K562 (cell line): Measurements from ENCODE around the gene EEFSEC. TPM values are rescaled to one million over a fixed set of nuclear protein-coding genes. Genes with fewer than 3 reads are reported as not detected.

Experiments
- ATAC-seq: fragments of 200-7000 bp; cut with Tn5 transposase; 3 replicates; pipeline ENCODE4 v1.9.1; 2020; ENCODE audit warnings: moderate library complexity
- BruUV-seq: library from RNA; stranded (reverse); fragments of 400-500 nt; replicated peaks from 2 replicates; lab custom pipeline; 2021; lab: Mats Ljungman, UMichigan
- CTCF ChIA-PET: fragments of 300-600 bp; formaldehyde crosslinking; extraction: SDS; loops from one replicate; lab custom pipeline; 2021; ENCODE audit warnings: low intra/inter-chr PET ratio; lab: Yijun Ruan, JAX
- POLR2A ChIA-PET: fragments of 300-600, 350-650 bp; sonication (Branson Sonifier 250); formaldehyde crosslinking; extraction: SDS; loops from one replicate; lab custom pipeline; 2021; ENCODE audit warnings: antibody characterized with exemption, inconsistent platforms; lab: Yijun Ruan, JAX
- DNase-seq, 4 experiments: peaks; one replicate each; pipeline versions ENCODE4 v3.0.0 to v3.0.0-alpha.2; 2011 to 2018; ENCODE audit warnings: low spot score in 3 of 4, mixed read lengths in 3 of 4; ENCODE audit errors: extremely low read depth in 1 of 4
- FAIRE-seq: peaks from 2 replicates; lab custom pipeline; 2011; peaks lifted over from hg19 to GRCh38; lab: Jason Lieb, UNC
- H2AFZ ChIP-seq: 2 replicates; pipeline ENCODE4 v1.6.0; 2011; ENCODE audit warnings: low read depth, low read length, control low read depth, inconsistent platforms
- H3K27ac ChIP-seq: fragments of 200-600 bp; 3 replicates; pipeline ENCODE4 v1.8.0; 2011; ENCODE audit warnings: low read depth, mild to moderate bottlenecking, control low read depth, inconsistent platforms, low read length, moderate library complexity, mixed read lengths; ENCODE audit errors: extremely low read depth
- H3K27me3 ChIP-seq, 2 experiments: fragments of 300-600 bp in 1 of 2; 2 replicates in 1 of 2; 3 replicates in 1 of 2; pipeline versions ENCODE4 v1.6.0 to v1.8.0; 2011; ENCODE audit warnings: inconsistent platforms in 2 of 2, low read length in 2 of 2, mild to moderate bottlenecking in 1 of 2, mixed read lengths in 1 of 2, moderate library complexity in 1 of 2; ENCODE audit not compliant: control insufficient read depth in 2 of 2, insufficient read depth in 2 of 2
- H3K36me3 ChIP-seq: fragments of 300-600 bp; 3 replicates; pipeline ENCODE4 v1.8.0; 2011; ENCODE audit warnings: mild to moderate bottlenecking, low read length, inconsistent platforms; ENCODE audit not compliant: control insufficient read depth, insufficient read depth
- H3K4me1 ChIP-seq, 2 experiments: fragments of 200-600 bp in 1 of 2; replicated peaks in 1 of 2; 2 replicates in 1 of 2; 3 replicates in 1 of 2; pipeline versions ENCODE4 v1.5.1 to v1.8.0; 2011; ENCODE audit warnings: inconsistent platforms in 2 of 2, low read length in 2 of 2, mild to moderate bottlenecking in 1 of 2, mixed read lengths in 1 of 2, moderate library complexity in 1 of 2; ENCODE audit not compliant: control insufficient read depth in 2 of 2, insufficient read depth in 2 of 2
- H3K4me2 ChIP-seq: 2 replicates; pipeline ENCODE4 v1.6.1; 2011; ENCODE audit warnings: low read length, control low read depth, inconsistent platforms, mixed read lengths; ENCODE audit not compliant: insufficient read depth
- H3K4me3 ChIP-seq: fragments of 200-600 bp; sonication (generic), shearing (Covaris generic); 2 replicates; pipeline ENCODE4 v1.5.1; 2016; ENCODE audit warnings: control low read depth, inconsistent platforms
- H3K79me2 ChIP-seq: fragments of 200-600 bp; 3 replicates; pipeline ENCODE4 v1.8.0; 2011; ENCODE audit warnings: low read length, inconsistent platforms; ENCODE audit not compliant: control insufficient read depth, insufficient read depth
- H3K9ac ChIP-seq, 2 experiments: 2 replicates each; pipeline versions ENCODE4 v1.6.0 to v1.6.1; 2011; ENCODE audit warnings: low read depth in 2 of 2, low read length in 2 of 2, control low read depth in 1 of 2, inconsistent platforms in 1 of 2, mild to moderate bottlenecking in 1 of 2, mixed read lengths in 1 of 2; ENCODE audit not compliant: insufficient read depth in 1 of 2
- H3K9me1 ChIP-seq: one replicate; pipeline ENCODE4 v1.6.0; 2011; ENCODE audit warnings: inconsistent platforms, mild to moderate bottlenecking, low read length, moderate library complexity; ENCODE audit not compliant: control insufficient read depth, insufficient read depth
- H3K9me3 ChIP-seq: replicated peaks from 2 replicates; pipeline ENCODE4 v1.5.1; 2011; ENCODE audit warnings: low read depth, low read length, inconsistent platforms; ENCODE audit not compliant: control insufficient read depth, insufficient read depth
- H4K20me1 ChIP-seq: replicated peaks from 2 replicates; pipeline ENCODE4 v1.6.1; 2011; ENCODE audit warnings: low read length, inconsistent platforms, mixed read lengths; ENCODE audit not compliant: control insufficient read depth, insufficient read depth
- BCL6 ChIP-seq: fragments of 250-450 bp; sonication (Bioruptor Pico); IDR thresholded peaks from 2 replicates; pipeline ENCODE4 v1.4.0; 2020
- FOXA3 ChIP-seq, 2 experiments: fragments of 450-650 bp in 1 of 2; sonication (generic) in 1 of 2; formaldehyde crosslinking; IDR thresholded peaks in 1 of 2; conservative IDR thresholded peaks in 1 of 2; 2 replicates each; pipeline versions ENCODE4 v1.4.0 to v1.8.0; 2020 to 2022; ENCODE audit warnings: mild to moderate bottlenecking in 2 of 2, missing genetic modification reagents in 1 of 2
- MTA2 ChIP-seq: fragments of 450-650 bp; IDR thresholded peaks from 2 replicates; pipeline ENCODE4 v1.6.1; 2016; ENCODE audit warnings: low read depth
- PURB ChIP-seq: sonication (generic); formaldehyde crosslinking; IDR thresholded peaks from 2 replicates; pipeline ENCODE4 v1.9.0; 2021; ENCODE audit warnings: low read depth, mild to moderate bottlenecking, missing genetic modification reagents
- ZNF354B ChIP-seq: fragments of 250-450 bp; sonication (Bioruptor Pico); IDR thresholded peaks from 2 replicates; pipeline ENCODE4 v1.4.0; 2020
- WGBS: fragments of 100-300 bp; shearing (Covaris generic); methylation state at CpG from one replicate; pipeline ENCODE4 v1.1.6; 2016; ENCODE audit warnings: low coverage, mixed read lengths; ENCODE audit not compliant: insufficient coverage; ENCODE audit errors: missing lambda C conversion rate; 5-methylcytosine and 5-hydroxymethylcytosine counted together
- in situ Hi-C: fragments of 300-500 bp; cut with MboI; formaldehyde crosslinking; loops from 4 replicates; pipeline ENCODE4 v1.15.0; 2018; ENCODE audit warnings: inconsistent platforms, mixed read lengths
- intact Hi-C: fragments of 100-400 bp; cut with micrococcal nuclease; formaldehyde crosslinking; loops from 2 replicates; pipeline ENCODE4 v1.14.2; 2022
- polyA plus RNA-seq, 8 experiments: library from polyadenylated mRNA; depleted of rRNA in 4 of 8; stranded (reverse) in 5 of 8; unstranded in 3 of 8; fragments of >200 nt; fragmentation: Nextera tagmentation in 2 of 8; fragmentation: Illumina TruSeq in 1 of 8; extraction: Ambion mirVana in 2 of 8; extraction: Trizol in 1 of 8; gene quantifications; 2 replicates each; pipeline versions ENCODE4 v1.2.1 to v1.2.3, GENCODE V29; 2011 to 2014; ENCODE audit warnings: inconsistent platforms in 1 of 8, missing spikeins in 1 of 8
- total RNA-seq, 7 experiments: library from RNA; depleted of rRNA in 6 of 7; stranded (reverse); fragments of >200 nt in 6 of 7; fragmentation: Illumina TruSeq in 2 of 7; extraction: Trizol in 2 of 7; gene quantifications; 2 replicates each; pipeline versions ENCODE4 v1.2.1 to v1.2.3, GENCODE V29; 2011 to 2021; ENCODE audit warnings: low replicate concordance in 1 of 7
- TF ChIP-seq, protein P1 (sequence below), 2 experiments: fragments of 450-650 bp; conservative IDR thresholded peaks; 2 replicates each; pipeline ENCODE4 v1.6.1; 2017; ENCODE audit warnings: mild to moderate bottlenecking in 2 of 2, moderate library complexity in 2 of 2
- TF ChIP-seq, protein P2 (sequence below): fragments of 200-400 bp; formaldehyde crosslinking; IDR thresholded peaks from 2 replicates; pipeline ENCODE4 v1.6.1; 2017; ENCODE audit warnings: mild to moderate bottlenecking, low read depth, low read length, moderate library complexity

The EEFSEC gene
- total and polyA plus RNA-seq, 9 of the 15 experiments (the other 6 are each of a cell fraction or from before 2014, with no cell fraction given), result 0.35 to 11.8 (median 7.7) TPM

DNA sequence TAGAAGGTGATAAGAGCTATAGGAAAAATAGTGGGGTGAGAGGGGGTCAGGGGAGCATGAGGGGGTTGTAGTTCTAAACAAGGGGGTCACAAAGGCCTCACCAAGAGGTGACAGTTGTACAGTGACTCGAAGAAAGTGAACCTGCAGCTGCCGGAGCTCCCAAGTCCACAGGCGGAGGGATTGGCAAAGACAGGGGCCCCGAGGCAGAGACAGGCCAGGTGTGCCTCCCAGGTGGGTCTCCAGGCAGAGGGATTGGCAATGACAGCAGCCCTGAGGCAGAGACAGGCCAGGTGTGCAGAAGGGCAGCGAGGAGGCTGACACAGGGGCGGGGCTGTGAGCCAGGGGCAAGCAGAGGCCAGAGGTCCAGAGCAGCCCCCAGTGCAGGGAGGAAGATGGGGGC is 249.7 kb downstream of the EEFSEC start:
- FAIRE-seq (no peak), DNase-seq (no peak), ATAC-seq (no peak)
- Histone ChIP-seq H3K9me3 (no peaks in the 10 kb centered on the region), H2AFZ (no peak overlapping the region), H3K27me3 (no peaks in the 10 kb centered on the region), H3K4me3 (no peak overlapping the region), H4K20me1 (no peaks in the 10 kb centered on the region), H3K9me1 (no peaks in the 10 kb centered on the region), H3K36me3 (no peaks in the 10 kb centered on the region), H3K9ac (peak overlapping the region in 1 of 2 experiments; percentile 83; a peak in 2 of 4 replicates), H3K79me2 (no peaks in the 10 kb centered on the region), H3K4me2 (peak overlapping the region; percentile 63; the same call in 1 of the 2 replicates), H3K4me1 (peaks cover 21 to 73% of the 10 kb centered on the region in 2 experiments), H3K27ac (peak overlapping the region; percentile 56; the same call in 2 of the 3 replicates)
- TF ChIP-seq FOXA3 (CRISPR knock-in tag; conservative IDR thresholded peaks at IDR 0.05 in 1 of 2, IDR thresholded peaks at IDR 0.05 in 1 of 2), result no peak
- no peak for TF ChIP-seq BCL6
- TF ChIP-seq, protein P1, sequence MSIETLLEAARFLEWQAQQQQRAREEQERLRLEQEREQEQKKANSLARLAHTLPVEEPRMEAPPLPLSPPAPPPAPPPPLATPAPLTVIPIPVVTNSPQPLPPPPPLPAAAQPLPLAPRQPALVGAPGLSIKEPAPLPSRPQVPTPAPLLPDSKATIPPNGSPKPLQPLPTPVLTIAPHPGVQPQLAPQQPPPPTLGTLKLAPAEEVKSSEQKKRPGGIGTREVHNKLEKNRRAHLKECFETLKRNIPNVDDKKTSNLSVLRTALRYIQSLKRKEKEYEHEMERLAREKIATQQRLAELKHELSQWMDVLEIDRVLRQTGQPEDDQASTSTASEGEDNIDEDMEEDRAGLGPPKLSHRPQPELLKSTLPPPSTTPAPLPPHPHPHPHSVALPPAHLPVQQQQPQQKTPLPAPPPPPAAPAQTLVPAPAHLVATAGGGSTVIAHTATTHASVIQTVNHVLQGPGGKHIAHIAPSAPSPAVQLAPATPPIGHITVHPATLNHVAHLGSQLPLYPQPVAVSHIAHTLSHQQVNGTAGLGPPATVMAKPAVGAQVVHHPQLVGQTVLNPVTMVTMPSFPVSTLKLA (conservative IDR thresholded peaks at IDR 0.05), result no peak
- no peak for TF ChIP-seq PURB (CRISPR knock-in tag)
- TF ChIP-seq ZNF354B (CRISPR knock-in tag), result no peak
- TF ChIP-seq, protein P2, sequence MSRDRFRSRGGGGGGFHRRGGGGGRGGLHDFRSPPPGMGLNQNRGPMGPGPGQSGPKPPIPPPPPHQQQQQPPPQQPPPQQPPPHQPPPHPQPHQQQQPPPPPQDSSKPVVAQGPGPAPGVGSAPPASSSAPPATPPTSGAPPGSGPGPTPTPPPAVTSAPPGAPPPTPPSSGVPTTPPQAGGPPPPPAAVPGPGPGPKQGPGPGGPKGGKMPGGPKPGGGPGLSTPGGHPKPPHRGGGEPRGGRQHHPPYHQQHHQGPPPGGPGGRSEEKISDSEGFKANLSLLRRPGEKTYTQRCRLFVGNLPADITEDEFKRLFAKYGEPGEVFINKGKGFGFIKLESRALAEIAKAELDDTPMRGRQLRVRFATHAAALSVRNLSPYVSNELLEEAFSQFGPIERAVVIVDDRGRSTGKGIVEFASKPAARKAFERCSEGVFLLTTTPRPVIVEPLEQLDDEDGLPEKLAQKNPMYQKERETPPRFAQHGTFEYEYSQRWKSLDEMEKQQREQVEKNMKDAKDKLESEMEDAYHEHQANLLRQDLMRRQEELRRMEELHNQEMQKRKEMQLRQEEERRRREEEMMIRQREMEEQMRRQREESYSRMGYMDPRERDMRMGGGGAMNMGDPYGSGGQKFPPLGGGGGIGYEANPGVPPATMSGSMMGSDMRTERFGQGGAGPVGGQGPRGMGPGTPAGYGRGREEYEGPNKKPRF, result no peak
- no peak for TF ChIP-seq MTA2
- CTCF ChIA-PET, result no interaction called here
- intact Hi-C loops, result no loop called here
- no TSS peak for BruUV-seq
- POLR2A ChIA-PET, result interaction anchor here (0.5 to 0.9 kb wide), 4 partner anchors 10 to 493 kb away, joined by 3 to 4 read pairs (median 3); no protein-coding TSS in a partner anchor
- in situ Hi-C loops, result no loop called here
- WGBS, result 75% methylated on average over 5 of the region's 6 CpGs
